ENCODE measurements around the gene APOL1. TPM values are rescaled to one million over a fixed set of nuclear protein-coding genes. Genes with fewer than 3 reads are reported as not detected.
"Not testable (repeated sequence)": the region's sequence is repeated elsewhere in the genome, so short reads cannot be mapped to it uniquely, and the experiment has no call there.

APOL1 gene
- total RNA-seq, 1 donor from 2014 or later: 62.5 TPM

DNA sequence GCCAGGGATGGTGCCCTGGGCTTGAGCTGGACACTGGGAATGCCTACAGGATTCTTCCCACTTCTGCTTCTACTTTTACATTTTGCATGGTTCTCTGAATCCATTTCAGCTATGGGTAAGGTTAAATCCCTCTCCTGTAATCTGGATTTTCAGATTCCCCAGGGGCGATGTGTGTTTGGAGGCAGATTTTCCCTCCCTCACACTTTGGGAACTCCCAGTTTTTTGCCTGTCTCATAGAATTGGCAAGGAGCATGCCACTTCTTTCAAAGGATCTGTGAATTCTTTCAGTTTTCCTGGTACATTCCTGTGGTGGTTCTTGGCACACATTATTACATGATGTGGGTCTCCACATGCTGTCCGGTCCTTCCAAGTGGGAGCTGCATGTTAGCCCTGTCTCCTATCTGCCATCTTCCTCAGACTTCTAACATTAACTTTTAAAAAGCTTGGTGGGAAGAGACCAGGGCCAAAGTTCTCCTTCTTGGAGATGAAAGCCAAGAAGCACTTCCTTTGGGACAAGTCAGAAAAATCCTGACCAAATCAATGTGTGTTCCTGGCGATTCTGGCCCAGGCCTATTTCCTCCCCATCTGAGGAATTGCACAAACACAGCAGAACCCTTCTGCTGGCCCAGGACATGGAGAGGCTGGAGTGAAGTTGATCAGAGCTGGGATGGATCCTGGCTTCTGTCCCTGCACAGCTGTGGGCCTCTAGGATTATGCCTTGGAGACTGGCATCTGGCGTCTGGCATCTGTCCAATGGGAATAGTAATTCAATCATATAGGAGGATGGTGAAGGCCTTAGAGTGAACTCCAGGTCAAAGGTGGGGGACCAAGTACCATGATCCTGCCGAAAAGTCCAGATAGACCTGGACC, 8.2 kb upstream of the APOL1 start:
- intact Hi-C loops (cut with micrococcal nuclease): no loop called here

DNA sequence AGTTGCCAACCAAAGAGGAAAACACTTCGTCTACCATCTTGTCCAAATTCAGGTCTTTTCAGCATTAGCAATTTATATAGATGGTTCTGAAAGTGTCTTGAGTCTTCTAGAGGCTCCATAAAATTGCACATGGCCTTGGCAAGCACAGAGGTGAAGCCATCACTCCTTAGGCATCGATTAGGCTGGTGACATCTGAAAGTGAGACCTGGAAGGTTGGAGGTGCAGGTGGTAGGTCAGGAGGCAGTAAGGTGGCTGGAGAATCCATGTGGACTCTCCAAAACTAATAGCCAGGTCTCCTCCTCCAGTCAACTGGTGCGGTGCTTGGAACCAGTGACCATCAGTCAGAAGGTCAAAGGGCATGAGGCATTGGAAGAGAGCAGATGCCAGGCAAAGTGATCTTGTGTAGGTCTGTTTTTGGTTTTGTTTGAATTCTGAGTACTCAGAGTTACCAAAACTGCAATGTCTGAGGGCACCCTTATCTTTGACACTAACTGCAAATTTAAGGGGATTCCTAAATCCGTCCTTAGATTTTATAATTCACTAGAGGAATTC, 7.1 kb upstream of the APOL1 start:
- intact Hi-C loops (cut with micrococcal nuclease): no loop called here

DNA sequence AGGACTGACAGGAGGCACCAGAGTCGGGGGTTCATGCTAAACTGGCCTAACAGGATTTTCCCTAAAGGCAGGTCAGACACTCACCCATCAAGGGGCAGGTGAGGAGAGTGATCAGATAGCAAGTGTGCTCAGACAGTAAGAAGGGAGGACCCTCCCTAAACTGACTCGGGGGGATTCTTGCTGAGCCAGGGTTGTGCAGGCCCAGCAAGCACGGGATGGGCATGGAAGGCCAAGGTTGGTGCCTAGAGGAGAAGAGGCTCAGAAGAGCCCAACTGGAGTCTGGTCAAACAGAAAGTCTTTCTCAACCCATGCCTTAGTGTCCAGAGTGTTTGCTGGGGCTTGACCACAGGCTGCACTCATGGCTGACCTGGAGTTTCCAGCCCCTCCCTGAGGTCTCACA, 6.2 kb upstream of the APOL1 start:
- intact Hi-C loops (cut with micrococcal nuclease): no loop called here

DNA sequence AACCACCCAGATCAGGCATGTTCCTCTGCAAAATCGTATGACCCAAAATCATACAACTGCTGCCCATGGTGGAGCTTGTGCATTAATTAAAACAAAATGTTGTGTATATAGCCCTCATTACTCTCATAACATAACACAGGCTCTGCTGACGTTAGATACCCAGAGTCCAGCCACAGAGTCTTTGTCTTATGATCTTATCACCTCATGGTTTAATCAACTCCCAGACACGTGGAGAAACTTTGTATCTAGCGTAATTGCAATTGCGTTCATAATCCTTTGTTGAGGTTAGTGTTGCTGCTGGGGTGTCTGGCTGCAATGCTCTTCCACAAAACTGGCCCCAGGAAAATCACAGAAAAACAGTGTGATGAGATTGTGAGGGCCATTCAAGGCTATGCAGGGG, 5.0 kb upstream of the APOL1 start:
- intact Hi-C loops (cut with micrococcal nuclease): no loop called here

DNA sequence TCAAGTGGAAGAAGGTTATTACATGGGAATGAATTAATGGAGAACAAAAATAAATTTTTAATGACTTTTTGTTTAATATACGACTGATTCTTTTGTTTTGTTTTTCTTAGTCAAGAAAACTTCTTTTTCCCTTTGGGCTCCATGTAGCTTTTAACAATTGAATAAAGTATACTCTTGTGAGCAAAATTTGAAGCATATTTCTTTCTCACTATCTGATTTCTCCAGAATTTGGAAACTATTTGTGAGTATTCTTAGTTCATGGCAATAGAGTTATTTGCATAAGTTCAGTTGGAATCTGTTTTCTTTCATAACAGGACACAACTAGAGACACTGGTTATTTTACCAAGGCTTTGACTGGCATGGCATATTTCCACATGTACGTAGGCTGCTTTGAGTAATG, 3.8 kb upstream of the APOL1 start:
- intact Hi-C loops (cut with micrococcal nuclease): no loop called here

DNA sequence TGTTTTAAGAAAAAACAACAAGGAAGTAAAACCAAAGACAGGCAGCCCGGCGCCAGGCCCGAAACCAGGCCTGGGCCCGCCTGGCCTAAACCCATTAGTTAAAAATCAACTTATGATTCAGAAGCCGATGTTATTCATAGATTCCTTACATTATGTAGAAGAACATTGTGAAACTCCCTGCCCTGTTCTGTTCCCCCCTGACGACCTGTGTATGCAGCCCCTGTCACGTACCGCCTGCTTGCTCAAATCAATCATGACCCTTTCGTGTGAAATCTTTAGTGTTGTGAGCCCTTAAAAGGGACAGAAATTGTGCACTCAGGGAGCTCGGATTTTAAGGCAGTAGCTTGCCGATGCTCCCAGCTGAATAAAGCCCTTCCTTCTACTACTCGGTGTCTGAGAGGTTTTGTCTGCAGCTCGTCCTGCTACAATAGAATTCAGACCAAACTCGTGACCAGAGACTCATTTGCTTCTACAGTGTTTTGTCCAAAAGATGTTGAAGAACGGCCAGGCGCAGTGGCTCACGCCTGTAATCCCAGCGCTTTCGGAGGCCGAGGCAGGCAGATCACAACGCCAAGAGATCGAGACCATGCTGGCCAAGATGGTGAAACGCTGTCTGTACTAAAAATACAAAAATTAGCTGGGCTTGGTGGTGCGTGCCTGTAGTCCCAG, 2.5 kb upstream of the APOL1 start:
- intact Hi-C loops (cut with micrococcal nuclease): not testable (repeated sequence)

DNA sequence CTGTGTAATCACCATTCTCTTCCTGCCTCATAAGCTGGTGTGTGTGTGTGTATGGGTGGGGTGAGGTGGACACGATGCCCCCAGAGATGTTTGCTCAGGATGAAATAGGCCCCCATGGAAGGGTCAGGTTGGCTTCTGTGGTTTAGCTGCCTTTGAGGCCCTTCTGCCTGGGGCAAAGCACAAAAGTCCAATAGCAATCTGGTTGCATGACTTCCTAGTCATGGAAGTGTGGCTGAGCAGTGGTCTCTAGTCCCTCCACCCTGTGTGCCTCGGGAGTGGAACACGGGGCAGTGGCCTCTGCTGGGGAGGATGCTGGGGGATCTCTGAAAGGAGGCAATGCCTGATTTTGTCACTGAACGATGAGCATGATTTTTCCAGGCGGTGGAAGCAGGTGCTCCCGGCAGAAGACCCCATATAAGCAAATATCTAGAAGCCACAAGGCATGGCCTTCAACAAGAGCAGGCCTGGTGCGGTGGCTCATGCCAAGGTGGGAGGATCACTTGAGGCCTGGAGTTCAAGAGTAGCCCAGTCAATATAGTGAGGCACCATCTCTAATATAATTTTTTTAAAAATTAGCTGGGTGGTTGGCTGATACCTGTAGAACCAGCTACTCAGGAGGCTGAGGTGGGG, 839 bp upstream of the APOL1 start:
- intact Hi-C loops (cut with micrococcal nuclease): not testable (repeated sequence)

DNA sequence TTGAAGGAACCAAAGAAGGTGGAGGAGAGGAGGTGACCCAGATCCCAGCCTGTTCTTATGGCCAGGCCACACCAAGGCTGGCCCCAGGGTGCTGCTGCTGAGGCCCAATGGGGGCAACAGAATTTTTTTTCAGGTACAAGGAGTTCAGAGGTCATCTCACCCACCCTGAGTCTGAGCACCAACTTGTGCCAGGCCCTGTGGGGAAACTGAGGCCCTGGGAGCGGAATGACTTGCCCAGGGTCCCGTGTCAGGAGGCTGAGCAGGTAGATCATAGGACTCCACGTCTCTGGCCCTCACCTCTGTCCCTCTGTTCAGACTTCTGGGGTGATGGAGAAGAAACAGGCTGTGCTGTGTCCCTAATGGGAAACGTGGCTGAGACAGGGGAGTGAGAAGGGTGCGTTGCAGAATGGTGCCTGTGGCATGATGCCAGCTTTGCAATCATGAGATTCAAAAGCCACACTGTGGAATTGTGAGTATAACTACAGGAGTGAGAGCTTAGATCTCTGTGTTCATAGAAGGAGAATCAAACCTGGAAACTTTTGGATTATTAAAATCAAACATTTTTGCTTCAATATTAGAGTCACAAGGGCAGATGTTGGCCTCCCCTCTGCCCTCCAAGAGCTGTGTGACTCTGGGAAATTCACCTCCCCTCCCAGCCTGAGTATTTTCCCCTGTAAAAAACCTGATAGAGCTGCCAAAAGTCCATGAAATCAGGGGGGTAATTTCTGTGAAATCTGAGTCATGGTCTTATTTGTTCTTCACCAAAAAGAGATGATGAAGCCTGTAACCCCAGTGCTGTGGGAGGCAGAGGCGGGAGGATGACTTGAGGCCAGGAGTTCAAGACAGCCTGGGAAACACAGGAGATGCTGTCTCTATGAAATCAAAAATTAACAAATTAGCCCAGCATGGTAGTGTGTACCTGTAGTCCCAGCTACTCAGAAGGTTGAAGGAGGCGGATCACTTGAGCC, 874 bp downstream of the APOL1 start:
- intact Hi-C loops (cut with micrococcal nuclease): loop anchor here (1.0 kb wide), 1 partner anchor 15 kb away; the partner anchor contains the start of gene APOL2

DNA sequence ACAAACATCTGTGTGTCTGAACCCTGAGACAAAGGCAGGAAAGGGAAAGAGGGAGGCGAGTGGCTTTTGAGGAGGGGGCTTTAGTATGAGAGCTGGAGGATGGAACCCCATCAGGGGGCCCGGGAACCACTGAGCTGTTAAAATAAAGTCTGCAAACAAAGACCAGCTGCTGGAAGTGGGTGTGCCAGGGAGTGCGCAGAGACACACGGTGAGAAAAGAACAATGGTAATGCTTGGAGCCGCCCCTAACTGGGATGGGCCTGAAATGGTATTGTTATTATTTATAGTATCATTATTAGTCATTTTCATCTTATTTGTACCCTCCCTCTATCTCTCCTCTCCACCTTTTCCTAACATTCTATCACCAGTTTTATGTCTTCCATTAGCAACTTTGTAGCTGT, 2.6 kb downstream of the APOL1 start:
- intact Hi-C loops (cut with micrococcal nuclease): not testable (repeated sequence)

DNA sequence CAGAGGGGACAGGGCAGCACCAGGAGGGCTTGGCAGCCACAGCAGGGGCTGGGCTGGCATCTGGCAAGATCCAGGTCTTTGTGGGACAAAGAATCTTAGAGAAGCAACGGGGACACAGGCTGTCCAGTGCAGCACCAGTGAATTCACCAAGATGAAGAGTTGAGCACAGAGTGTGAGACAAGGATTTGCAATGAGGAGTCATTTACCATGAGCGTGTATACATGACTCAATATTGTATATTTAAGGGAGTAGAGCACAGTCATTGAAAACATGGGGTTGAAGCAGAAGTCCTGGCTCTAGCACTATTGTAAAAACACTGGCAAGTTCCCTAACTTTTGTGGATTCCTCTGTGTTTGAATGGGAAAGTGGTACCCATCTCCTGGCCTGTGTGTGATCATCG, 3.5 kb downstream of the APOL1 start:
- intact Hi-C loops (cut with micrococcal nuclease): no loop called here

DNA sequence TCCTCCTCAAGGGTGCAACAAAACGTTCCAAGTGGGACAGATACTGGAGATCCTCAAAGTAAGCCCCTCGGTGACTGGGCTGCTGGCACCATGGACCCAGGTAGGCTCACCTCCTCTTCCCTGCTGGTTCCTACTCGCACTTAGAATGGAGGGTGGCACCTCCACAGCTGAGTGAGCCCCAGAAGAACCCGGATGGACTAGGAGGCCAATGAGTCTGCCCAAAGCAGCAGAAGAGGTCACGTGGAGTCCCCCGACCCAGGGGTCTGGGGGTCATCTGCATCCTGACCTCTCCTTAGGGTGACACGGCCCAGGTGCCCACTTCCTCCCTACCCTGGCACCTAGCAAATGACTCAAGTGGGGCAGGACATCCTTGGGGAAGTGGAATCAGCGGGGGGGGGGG, 4.4 kb downstream of the APOL1 start:
- intact Hi-C loops (cut with micrococcal nuclease): no loop called here

DNA sequence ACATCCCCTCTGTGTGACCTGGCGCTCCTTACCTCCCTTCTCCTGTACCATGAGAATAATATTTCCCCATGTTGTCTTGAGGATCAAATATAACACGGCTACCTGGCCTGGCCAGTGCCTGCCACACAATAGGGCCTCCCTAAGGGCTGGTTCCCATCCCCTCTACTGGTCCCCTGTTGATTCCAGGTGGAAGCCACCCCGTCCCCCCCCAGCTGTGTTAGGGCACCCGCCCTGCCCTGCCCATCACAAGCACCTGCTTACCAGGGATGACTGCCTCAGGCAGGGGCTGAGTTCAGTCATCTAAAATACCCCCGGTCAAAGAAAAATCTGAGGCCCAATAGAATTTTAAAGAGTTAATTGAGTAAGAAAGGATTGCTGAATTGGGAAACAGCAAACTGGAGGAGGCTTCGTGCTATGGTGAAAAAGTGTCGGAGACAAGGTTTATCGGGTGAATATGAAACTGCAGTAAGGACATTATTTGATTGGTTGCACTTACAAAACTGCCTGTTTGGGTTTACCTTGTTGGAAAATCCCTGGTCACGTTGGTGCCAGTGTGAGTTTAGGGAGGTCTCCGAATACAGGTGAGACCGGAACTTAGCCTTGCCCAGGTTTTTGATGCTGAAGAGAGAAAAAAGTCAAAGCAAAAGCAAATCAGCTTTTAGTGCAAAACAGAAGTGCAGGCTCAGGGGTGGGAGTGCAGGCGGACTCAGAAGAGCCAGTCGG, 5.2 kb downstream of the APOL1 start:
- intact Hi-C loops (cut with micrococcal nuclease): no loop called here

DNA sequence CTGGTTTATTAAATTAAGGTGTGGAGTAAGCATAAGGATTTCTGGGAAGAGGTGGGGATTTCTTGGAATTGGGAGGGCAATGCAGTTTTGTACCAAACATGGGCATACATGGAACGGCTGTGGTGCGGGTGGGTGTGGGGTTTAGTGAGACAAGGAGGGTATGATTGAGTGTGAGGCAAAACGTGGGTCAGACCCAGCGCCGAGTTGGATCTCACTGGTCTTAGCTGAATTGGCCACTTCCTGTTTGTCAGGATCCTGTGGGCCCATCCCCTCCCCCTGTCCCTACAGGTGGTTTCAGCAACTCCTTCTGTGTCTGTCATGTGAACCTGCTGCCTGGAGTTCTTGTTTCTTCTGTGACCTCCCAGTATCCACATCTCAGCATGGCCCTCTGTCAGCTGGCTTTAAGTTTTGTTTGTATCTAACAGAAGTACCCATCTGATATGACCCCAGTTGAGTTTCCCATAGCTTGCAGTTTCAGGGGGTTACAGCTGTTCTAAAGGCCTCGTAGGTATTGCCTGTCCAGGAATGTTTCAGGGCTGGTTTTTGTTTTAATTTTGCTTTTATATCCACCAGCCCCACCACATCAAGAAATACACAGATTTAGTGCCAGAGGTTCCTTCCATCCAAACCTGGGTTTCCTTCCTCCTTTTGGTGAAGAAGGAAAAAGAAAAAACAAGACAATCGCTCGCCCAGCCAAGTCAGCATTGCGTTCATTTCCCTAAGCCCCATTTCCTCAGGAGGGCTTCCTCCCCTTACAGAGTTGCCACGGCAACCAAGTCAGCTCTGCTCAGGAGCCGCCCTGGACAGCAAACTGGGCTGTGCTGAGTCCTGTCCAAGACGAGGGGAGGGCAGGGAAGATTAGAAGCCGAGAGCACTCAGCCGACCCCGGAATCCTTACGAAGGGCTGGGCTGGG, 6.0 kb downstream of the APOL1 start:
- intact Hi-C loops (cut with micrococcal nuclease): no loop called here

DNA sequence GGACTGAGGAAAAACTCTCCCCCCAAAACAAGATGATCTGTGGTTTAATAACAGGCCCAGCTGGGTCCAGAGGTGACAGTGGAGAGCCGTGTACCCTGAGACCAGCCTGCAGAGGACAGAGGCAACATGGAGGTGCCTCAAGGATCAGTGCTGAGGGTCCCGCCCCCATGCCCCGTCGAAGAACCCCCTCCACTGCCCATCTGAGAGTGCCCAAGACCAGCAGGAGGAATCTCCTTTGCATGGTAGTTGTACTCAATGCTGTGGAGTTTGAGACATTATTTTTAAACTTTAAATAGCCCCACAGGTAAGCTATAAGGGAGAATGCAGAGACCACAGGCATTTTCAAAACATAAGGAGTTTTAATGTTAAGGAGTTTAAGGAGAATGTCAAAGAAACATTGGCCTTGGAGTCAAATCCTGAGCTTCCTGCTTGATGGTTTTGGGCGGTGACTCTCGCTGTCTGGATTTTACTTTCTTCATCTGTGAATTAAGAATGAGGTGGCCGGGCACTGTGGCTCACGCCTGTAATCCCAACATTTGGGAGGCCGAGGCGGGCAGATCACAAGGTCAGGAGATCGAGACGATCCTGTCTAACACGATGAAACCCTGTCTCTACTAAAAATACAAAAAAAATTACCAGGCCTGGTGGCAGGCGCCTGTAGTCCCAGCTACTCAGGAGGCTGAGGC, 6.8 kb downstream of the APOL1 start:
- intact Hi-C loops (cut with micrococcal nuclease): no loop called here

DNA sequence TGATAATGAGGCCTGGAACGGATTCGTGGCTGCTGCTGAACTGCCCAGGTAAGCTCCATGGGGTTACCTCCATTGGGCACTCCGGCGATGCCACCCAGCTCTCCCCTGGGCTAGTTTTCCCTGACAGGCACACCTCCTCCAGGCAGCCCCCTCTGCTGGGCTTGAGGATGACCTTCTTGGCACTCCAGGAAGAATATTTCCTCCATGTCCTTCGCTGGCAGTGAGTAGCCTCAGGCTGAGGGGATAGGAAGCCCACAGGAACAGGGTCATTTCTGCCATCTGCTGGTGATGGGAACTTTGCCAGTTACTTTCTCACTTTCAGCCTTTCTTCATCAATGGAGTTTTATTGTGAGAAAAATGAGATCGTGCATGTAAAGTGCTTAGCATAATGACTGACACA, 8.7 kb downstream of the APOL1 start:
- intact Hi-C loops (cut with micrococcal nuclease): not testable (repeated sequence)

DNA sequence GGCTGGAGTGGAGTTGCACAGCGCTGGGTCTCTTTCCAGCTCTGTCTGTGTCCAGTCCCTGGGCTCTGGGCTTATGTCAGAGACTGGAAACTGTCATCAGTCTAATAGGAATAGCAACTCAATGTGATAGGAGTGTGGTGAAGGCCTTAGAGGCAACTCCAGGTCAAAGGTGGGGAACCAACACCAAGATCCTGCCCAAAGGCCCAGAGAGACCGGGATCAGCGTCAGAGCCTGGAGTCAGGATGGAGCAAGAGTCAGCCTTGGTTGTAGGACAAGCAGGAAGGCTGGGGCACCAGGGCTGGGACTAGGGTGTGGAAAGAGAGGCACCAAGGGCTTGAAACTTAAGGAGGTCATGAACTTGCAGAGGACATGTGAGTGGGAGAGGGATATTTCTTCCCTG, 9.4 kb downstream of the APOL1 start:
- intact Hi-C loops (cut with micrococcal nuclease): not testable (repeated sequence)

DNA sequence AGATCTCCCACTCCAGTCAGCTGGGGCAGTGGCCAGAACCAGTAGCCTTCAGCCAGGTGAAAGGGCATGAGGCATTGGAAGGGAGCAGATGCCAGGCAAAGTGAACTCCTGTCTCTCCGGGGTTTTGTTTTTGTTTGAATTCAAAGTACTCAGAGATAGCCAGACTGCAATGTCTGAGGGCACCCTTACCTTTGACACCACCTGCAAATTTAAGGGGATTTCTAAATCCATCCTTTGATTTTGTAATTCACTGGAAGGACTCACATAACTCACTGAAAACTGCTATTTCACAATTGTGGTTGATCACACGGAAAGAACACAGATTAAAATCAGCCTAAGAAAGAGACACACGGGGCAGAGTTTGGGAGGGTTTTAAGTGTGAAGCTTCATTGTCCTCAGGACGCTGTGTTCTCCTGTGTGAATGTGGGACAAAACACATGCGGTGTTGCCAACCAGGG, 10.3 kb downstream of the APOL1 start:
- intact Hi-C loops (cut with micrococcal nuclease): not testable (repeated sequence)

DNA sequence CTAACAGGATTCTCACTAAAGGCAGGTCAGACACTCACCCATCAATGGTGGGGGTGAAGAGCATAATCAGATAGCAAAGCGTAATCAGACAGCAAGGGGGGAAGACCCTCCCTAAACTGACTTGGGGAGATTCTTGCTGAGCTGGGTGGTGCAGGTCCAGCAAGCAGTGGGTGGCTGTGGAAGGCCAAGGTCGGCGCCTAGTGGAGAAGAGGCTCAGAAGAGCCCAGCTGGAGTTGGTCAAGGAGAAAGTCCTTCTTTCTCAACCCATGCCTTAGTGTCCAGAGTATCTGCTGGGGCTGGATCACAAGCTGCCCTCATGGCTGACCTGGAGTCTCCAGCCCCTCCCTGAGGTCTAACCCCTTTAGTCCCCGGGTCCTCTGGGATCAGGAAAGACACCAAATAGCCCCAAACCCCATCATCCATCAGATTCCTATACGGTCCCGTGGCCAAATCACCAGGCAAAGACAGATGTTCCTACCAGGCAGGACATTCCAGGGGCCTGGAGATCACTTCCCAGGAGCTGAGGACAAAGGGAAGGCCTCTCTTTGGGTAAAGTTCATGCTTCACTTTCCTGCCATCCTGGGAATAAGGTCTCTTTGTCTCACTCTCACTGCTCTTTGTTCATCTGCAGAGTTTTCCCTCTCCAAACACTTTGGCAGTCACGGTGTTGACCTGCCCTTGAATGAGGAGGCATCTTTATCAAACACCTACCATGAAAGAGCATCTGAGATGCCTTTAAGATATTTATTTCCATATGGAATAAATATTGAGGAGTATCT, 11.1 kb downstream of the APOL1 start:
- intact Hi-C loops (cut with micrococcal nuclease): not testable (repeated sequence)

Data from T-helper 2 cell treated with Interferon-gamma antibody and Interleukin-4, amounts not matched to agents 100 ng/mL and 5 ng/mL, for 36 hours (primary cell).